Choroid plexus epithelial cell (primary cell): ENCODE data around the gene PCED1B.

ENCODE experiments used
- DNase-seq: peaks from one replicate; pipeline ENCODE4 v3.0.0-alpha.2; 2010; ENCODE audit warnings: low read depth
- H3K4me3 ChIP-seq: 2 replicates; pipeline ENCODE4 v1.5.1; 2011; ENCODE audit warnings: low read depth, mild to moderate bottlenecking, control low read depth, low read length, moderate library complexity
- TF ChIP-seq, protein P1 (sequence below): conservative IDR thresholded peaks from 2 replicates; pipeline ENCODE4 v1.5.1; 2011; ENCODE audit warnings: low read depth, mild to moderate bottlenecking, control low read depth, inconsistent platforms, low read length, moderate library complexity

PCED1B gene

DNA sequence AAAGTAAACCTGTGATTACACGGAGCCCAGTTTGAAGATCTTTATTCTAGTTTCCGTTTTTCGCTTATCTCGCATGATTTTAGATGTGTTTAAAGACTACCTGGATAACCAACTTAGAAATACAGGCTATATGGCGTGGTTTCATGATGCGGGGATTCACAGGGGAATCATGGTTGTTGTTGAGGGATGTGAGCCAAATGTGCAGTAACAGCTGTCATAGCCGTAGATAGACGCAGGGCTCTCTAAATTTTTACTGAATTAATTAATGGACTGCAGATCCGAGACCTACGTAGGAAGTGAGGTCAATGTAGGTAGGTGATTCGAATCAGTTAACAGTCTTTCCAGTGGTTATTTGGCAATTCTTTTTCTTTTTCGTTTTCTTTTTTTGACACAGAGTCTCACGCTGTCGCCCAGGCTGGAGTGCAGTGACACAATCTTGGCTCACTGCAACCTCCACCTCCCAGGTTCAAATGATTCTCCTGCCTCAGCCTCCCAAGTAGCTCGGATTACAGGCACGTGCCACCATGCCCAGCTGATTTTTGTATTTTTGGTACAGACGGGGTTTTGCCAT lies 145.2 kb downstream of the PCED1B start:
- no peak for DNase-seq
- TF ChIP-seq, protein P1, sequence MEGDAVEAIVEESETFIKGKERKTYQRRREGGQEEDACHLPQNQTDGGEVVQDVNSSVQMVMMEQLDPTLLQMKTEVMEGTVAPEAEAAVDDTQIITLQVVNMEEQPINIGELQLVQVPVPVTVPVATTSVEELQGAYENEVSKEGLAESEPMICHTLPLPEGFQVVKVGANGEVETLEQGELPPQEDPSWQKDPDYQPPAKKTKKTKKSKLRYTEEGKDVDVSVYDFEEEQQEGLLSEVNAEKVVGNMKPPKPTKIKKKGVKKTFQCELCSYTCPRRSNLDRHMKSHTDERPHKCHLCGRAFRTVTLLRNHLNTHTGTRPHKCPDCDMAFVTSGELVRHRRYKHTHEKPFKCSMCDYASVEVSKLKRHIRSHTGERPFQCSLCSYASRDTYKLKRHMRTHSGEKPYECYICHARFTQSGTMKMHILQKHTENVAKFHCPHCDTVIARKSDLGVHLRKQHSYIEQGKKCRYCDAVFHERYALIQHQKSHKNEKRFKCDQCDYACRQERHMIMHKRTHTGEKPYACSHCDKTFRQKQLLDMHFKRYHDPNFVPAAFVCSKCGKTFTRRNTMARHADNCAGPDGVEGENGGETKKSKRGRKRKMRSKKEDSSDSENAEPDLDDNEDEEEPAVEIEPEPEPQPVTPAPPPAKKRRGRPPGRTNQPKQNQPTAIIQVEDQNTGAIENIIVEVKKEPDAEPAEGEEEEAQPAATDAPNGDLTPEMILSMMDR = no peak
- no peak overlapping the region for H3K4me3 ChIP-seq

DNA sequence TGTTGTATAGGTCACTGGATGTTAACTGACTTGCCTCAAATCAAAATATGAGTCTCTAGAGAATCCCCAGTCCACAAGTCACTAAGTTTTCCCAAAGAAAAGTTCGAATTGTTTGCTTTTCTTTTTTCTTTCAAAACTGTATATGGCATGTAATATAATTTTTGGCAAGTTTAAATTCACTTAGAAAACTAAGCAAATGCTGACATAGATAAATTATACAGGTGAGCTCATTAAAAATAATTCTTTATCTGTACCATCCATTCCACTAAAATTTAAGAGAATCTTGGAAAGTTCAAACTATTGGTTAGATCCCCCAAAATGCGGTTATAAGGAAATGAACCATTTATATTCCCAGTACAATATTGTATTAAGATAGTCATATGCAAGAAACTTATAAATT lies 145.9 kb downstream of the PCED1B start:
- no peak for DNase-seq
- TF ChIP-seq, protein P1 = no peak

DNA sequence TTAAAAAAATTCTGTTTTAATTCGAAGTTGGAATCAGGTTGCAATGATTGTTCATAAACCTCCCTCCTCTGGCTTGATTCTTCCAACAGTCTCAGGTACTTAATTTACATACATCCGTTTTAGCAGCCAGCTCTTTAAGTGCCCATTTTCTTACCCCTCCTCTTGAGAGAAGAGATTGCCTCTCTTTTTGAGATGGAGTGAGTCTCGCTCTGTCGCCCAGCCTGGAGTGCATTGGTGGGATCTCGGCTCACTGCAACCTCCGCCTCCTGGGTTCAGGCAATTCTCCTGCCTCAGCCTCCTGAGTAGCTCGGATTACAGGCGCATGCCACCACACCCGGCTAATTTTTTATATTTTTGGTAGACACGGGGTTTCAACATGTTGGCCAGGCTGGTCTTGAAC lies 146.8 kb downstream of the PCED1B start:
- DNase-seq = no peak
- TF ChIP-seq, protein P1 = no peak
- H3K4me3 ChIP-seq = no peak overlapping the region

More for the DNA sequence above, 145.9 kb downstream of the PCED1B start:
- no peak overlapping the region for H3K4me3 ChIP-seq

DNA sequence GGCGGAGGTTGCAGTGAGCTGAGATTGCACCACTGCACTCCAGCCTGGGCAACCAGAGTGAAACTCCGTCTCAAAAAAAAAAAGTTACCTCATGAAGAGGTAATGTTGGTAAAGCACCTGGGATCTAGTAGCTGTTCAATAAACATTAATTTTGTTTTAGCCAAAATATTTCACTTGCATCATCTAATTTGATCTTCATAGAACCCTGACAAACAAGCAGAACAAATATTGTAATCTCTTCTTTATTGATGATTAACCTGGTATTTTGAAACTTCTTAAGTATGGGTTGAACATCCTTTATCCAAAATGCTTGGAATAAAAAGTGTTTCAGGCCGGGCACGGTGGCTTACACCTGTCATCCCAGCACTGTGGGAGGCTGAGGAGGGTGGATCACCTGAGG lies 149.4 kb downstream of the PCED1B start:
- DNase-seq = no peak
- TF ChIP-seq, protein P1 = no peak
- H3K4me3 ChIP-seq = no peak overlapping the region

DNA sequence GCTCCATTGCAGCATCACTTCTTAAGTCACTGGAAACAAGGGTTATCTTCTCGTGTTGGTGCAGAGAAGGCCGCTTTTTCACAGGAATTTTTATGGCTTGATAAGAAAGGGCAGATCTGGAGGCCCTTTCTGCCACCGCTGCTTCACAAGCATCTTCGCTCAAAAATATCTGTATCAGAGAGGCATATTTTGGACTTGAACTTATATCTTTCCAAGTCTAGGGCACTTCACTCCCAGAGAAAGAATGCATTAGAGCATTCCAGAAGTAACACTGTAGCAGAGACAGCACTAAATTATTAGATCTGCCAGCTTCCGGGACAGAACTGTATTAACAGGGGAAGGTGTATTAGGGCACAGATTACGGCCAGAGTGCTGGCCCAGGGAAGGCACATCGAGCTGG lies 152.0 kb downstream of the PCED1B start:
- DNase-seq = no peak
- TF ChIP-seq, protein P1 = no peak
- no peak overlapping the region for H3K4me3 ChIP-seq

DNA sequence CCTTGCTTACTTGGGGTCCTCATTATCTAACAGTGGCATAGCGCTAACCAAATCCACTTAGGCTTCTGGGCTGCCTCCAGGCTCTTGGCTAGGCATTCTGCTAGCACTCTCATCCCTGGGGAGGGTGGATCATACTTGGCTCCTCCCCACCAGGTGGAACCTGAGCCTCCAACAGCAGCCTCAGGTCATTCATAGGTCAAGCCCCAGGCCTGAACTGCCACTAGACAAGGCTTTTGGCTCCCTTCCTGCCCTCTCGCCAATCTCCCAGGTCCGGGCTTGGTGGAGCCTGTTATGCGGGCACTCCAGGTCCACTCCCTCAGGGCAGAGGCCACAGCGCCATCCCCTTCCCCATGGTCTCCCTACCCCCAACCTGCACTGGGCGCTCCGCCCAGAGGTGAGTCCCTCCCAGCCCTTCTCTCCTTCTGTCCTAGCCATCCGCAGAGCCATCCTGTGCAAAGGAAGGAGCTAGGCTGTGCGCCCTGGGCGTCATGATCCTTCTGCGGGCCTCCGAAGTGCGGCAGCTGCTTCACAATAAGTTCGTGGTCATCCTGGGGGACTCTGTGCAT lies 155.2 kb downstream of the PCED1B start:
- DNase-seq = no peak
- H3K4me3 ChIP-seq = no peak overlapping the region
- TF ChIP-seq, protein P1 = no peak
